ENCODE measurements around the gene WDFY2. TPM values are rescaled to one million over a fixed set of nuclear protein-coding genes. Genes with fewer than 3 reads are reported as not detected.
A peak's percentile ranks its signal among the peaks of the same experiment; 100 is the strongest.

Gene WDFY2
- polyA plus RNA-seq, 3 donors: 6.5 to 40.1 (median 9.1) TPM

GRCh38 chr13:51559946-51560735 lies 24.1 kb upstream of the WDFY2 start:
- Histone ChIP-seq H3K9ac (ENCODE audit: insufficient read depth, low read length, poor library complexity, severe bottlenecking) (no peak overlapping the region), H3K9me3 (replicated peaks in 1 of 2; ENCODE audit: control insufficient read depth in 1 of 2, insufficient read depth in 1 of 2, low read length in 2 of 2) (no peaks in the 10 kb centered on the region), H3K27me3 (ENCODE audit: control insufficient read depth in 2 of 2, insufficient read depth in 2 of 2, low read length in 2 of 2) (no peaks in the 10 kb centered on the region), H3K4me3 (replicated peaks in 1 of 3; ENCODE audit: low read depth in 2 of 3, low read length in 3 of 3) (peak overlapping the region in 1 of 3 experiments; percentile 50), H3K4me2 (replicated peaks; ENCODE audit: extremely low read depth, low read length, poor library complexity, severe bottlenecking) (peak overlapping the region; percentile 52), H3K79me2 (ENCODE audit: insufficient read depth, low read length) (no peaks in the 10 kb centered on the region), H3K27ac (ENCODE audit: low read depth in 1 of 2, low read length in 2 of 2) (peak overlapping the region in 1 of 2 donors; percentile 79), H4K20me1 (ENCODE audit: insufficient read depth, low read length) (no peaks in the 10 kb centered on the region), H3K4me1 (ENCODE audit: control insufficient read depth in 1 of 2, insufficient read depth in 2 of 2, low read length in 2 of 2) (peaks cover 70 to 79% of the 10 kb centered on the region in 2 donors), H3K36me3 (replicated peaks in 1 of 2; ENCODE audit: control insufficient read depth in 1 of 2, insufficient read depth in 2 of 2, low read length in 2 of 2) (no peaks in the 10 kb centered on the region), H2AFZ (ENCODE audit: insufficient read depth, low read depth, low read length, poor library complexity, severe bottlenecking) (no peak overlapping the region)
- DNase-seq: peak; percentile 41 to 74 (median 54)
- TF ChIP-seq CTCF (IDR thresholded peaks at IDR 0.05): no peak
- Mint-ChIP-seq H3K27ac (peak overlapping the region; percentile 83 to 95 (median 92)), H3K4me1 (peaks cover 78% of the 10 kb centered on the region), H3K27me3 (ENCODE audit: low read depth in 3 of 3) (no peaks in the 10 kb centered on the region), H3K9me3 (peaks cover 0 to 2% (median 0%) of the 10 kb centered on the region in 7 donors), H3K4me3 (peak overlapping the region in 1 of 2 donors; percentile 43), H3K36me3 (no peaks in the 10 kb centered on the region)
- no CpG with 5 or more reads among the region's 1 CpG for WGBS (ENCODE audit: insufficient coverage)
- intact Hi-C loops (cut with micrococcal nuclease): loop anchor here in 1 of 2 donors (5.0 kb wide), 1 partner anchor 38 kb away; no protein-coding TSS in a partner anchor

- no peaks in the 10 kb centered on the region for H3K27me3 ChIP-seq (ENCODE audit: control insufficient read depth in 2 of 2, insufficient read depth in 2 of 2, low read length in 2 of 2)
- intact Hi-C loops (cut with micrococcal nuclease): no loop called here
- peaks cover 2 to 3% of the 10 kb centered on the region in 2 donors for H3K9me3 ChIP-seq (replicated peaks in 1 of 2; ENCODE audit: control insufficient read depth in 1 of 2, insufficient read depth in 1 of 2, low read length in 2 of 2)
- H3K79me2 ChIP-seq (ENCODE audit: insufficient read depth, low read length): no peaks in the 10 kb centered on the region
- no peaks in the 10 kb centered on the region for H3K36me3 ChIP-seq (replicated peaks in 1 of 2; ENCODE audit: control insufficient read depth in 1 of 2, insufficient read depth in 2 of 2, low read length in 2 of 2)
- H3K4me2 ChIP-seq (replicated peaks; ENCODE audit: extremely low read depth, low read length, poor library complexity, severe bottlenecking): peak overlapping the region; percentile 56
- H3K27me3 Mint-ChIP-seq (ENCODE audit: low read depth in 3 of 3): no peaks in the 10 kb centered on the region
- no peak overlapping the region for H3K9ac ChIP-seq (ENCODE audit: insufficient read depth, low read length, poor library complexity, severe bottlenecking)
- H3K4me1 ChIP-seq (ENCODE audit: control insufficient read depth in 1 of 2, insufficient read depth in 2 of 2, low read length in 2 of 2): peaks cover 65 to 74% of the 10 kb centered on the region in 2 donors
- H3K4me3 Mint-ChIP-seq: peak overlapping the region; percentile 20 to 76
- H3K4me3 ChIP-seq (replicated peaks in 1 of 3; ENCODE audit: low read depth in 2 of 3, low read length in 3 of 3): peak overlapping the region in 2 of 3 experiments; percentile 10 to 50
- H4K20me1 ChIP-seq (ENCODE audit: insufficient read depth, low read length): no peaks in the 10 kb centered on the region
- H3K27ac Mint-ChIP-seq: peak overlapping the region; percentile 86 to 95 (median 90)
- H3K27ac ChIP-seq (ENCODE audit: low read depth in 1 of 2, low read length in 2 of 2): peak overlapping the region; percentile 47 to 79
- 15% methylated on average over 4 of the region's 9 CpGs for WGBS (ENCODE audit: insufficient coverage)
- no peak for TF ChIP-seq CTCF (IDR thresholded peaks at IDR 0.05)
- H3K9me3 Mint-ChIP-seq: peaks cover 2 to 4% (median 3%) of the 10 kb centered on the region in 7 donors
- H3K36me3 Mint-ChIP-seq: no peaks in the 10 kb centered on the region
- peak overlapping the region; percentile 43 for H2AFZ ChIP-seq (ENCODE audit: insufficient read depth, low read depth, low read length, poor library complexity, severe bottlenecking)
- DNase-seq: peak; percentile 55 to 82 (median 71)
- H3K4me1 Mint-ChIP-seq: peaks cover 74% of the 10 kb centered on the region
These were observed 22.1 kb upstream of the WDFY2 start for GRCh38 chr13:51562011-51562671.
